SK-N-MC (cell line): ENCODE measurements around the gene KIAA0513.

ENCODE experiments used
- DNase-seq: peaks from one replicate; pipeline ENCODE4 v3.0.0-alpha.2; 2011; ENCODE audit warnings: low read depth, low spot score
- H3K27ac ChIP-seq: fragments of 200-600 bp; sonication (generic); 2 replicates; pipeline ENCODE4 v1.5.1; 2016; ENCODE audit warnings: mixed run types
- H3K36me3 ChIP-seq: fragments of 200-600 bp; sonication (generic); 2 replicates; pipeline ENCODE4 v1.6.1; 2017; ENCODE audit warnings: antibody characterized with exemption, low read length, mixed read lengths; ENCODE audit not compliant: insufficient read depth
- H3K4me3 ChIP-seq: fragments of 200-600 bp; sonication (generic); 2 replicates; pipeline ENCODE4 v1.5.1; 2016
- H3K9ac ChIP-seq: fragments of 200-600 bp; sonication (generic); 2 replicates; pipeline ENCODE4 v1.8.0; 2017; ENCODE audit warnings: mixed run types, mixed read lengths; ENCODE audit not compliant: insufficient read length
- H3K9me3 ChIP-seq: fragments of 200-600 bp; sonication (generic); 2 replicates; pipeline ENCODE4 v1.6.1; 2017; ENCODE audit warnings: low read depth, mild to moderate bottlenecking, antibody characterized with exemption, low read length, moderate library complexity, mixed read lengths
- EZH2 ChIP-seq: fragments of 200-600 bp; sonication (generic); IDR thresholded peaks from one replicate; pipeline ENCODE4 v1.6.1; 2017; ENCODE audit warnings: antibody characterized with exemption
- FOXP2 ChIP-seq: optimal IDR thresholded peaks from 2 replicates; pipeline ENCODE3; 2011; ENCODE audit warnings: mild to moderate bottlenecking, moderate library complexity; ENCODE audit not compliant: insufficient read depth; ENCODE audit errors: extremely low read length, control extremely low read depth
- POLR2AphosphoS5 ChIP-seq: IDR thresholded peaks from 2 replicates; pipeline ENCODE4 v1.6.1; 2012; ENCODE audit warnings: mild to moderate bottlenecking, low read depth, low read length, borderline replicate concordance

Gene KIAA0513

GRCh38 chr16:85140455-85141012, 112.9 kb downstream of the KIAA0513 start:
- H3K9ac ChIP-seq, result no peak overlapping the region
- no peaks in the 10 kb centered on the region for H3K36me3 ChIP-seq
- H3K27ac ChIP-seq, result no peak overlapping the region
- no peaks in the 10 kb centered on the region for H3K9me3 ChIP-seq
- no peak for DNase-seq
- TF ChIP-seq EZH2, result no peak
- TF ChIP-seq FOXP2, result no peak
- no peak for TF ChIP-seq POLR2AphosphoS5
- no peak overlapping the region for H3K4me3 ChIP-seq

GRCh38 chr16:85141491-85142128, 114.0 kb downstream of the KIAA0513 start:
- H3K9ac ChIP-seq, result no peak overlapping the region
- no peak for TF ChIP-seq EZH2
- no peak for TF ChIP-seq FOXP2
- TF ChIP-seq POLR2AphosphoS5, result no peak
- H3K36me3 ChIP-seq, result no peaks in the 10 kb centered on the region
- no peak overlapping the region for H3K27ac ChIP-seq
- DNase-seq, result no peak
- no peak overlapping the region for H3K4me3 ChIP-seq
- H3K9me3 ChIP-seq, result no peaks in the 10 kb centered on the region

- no peak overlapping the region for H3K4me3 ChIP-seq
- H3K9me3 ChIP-seq, result no peaks in the 10 kb centered on the region
- TF ChIP-seq EZH2, result no peak
- no peak for TF ChIP-seq POLR2AphosphoS5
- TF ChIP-seq FOXP2, result no peak
- H3K9ac ChIP-seq, result no peak overlapping the region
- H3K36me3 ChIP-seq, result no peaks in the 10 kb centered on the region
- no peak overlapping the region for H3K27ac ChIP-seq
- no peak for DNase-seq
Measured at GRCh38 chr16:85142129-85142513, 114.5 kb downstream of the KIAA0513 start.

- H3K4me3 ChIP-seq, result no peak overlapping the region
- H3K36me3 ChIP-seq, result no peaks in the 10 kb centered on the region
- no peak for DNase-seq
- no peaks in the 10 kb centered on the region for H3K9me3 ChIP-seq
- H3K9ac ChIP-seq, result no peak overlapping the region
- TF ChIP-seq FOXP2 (no peak), EZH2 (no peak), POLR2AphosphoS5 (no peak)
- H3K27ac ChIP-seq, result no peak overlapping the region
Measured at GRCh38 chr16:85142771-85143211, 115.2 kb downstream of the KIAA0513 start.
